ENCODE results near the gene CPA5. TPM values are rescaled to one million over a fixed set of nuclear protein-coding genes. Genes with fewer than 3 reads are reported as not detected.

Gene CPA5
- total RNA-seq, 1 donor from 2014 or later: not detected

DNA sequence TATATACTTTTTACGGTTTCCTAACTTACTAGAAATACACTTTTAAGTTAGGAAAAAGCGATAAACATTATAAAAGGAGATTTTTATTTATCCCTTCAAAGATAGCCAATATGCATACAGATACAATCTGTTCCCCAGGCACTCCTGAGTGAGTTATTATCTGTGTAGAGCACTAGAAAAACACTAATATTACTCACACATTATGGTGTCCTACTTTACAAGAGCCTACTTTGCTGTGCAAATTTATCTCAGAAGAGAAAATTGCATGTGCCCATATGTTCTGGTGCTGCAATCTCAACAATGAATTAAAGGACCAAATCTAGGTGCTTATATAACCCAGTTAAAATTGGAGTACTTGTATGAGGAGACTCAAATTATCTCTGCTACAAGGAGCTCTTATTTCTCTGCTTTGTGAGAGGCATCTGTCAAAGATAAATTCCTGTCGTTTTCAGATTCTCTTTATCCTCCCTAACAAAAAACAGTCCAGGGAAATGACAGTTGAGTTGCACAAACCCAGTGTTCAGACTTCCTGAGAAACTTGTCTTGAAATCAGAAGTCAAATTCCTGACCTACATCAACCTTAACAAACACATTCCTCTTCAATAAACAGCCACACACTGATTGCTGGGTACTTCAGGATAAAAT is 64.6 kb downstream of the CPA5 start:
- ChIA-PET POLR2A (no interaction called here), CTCF (no interaction called here)
- no peak for DNase-seq
- peaks cover 7% of the 10 kb centered on the region for H3K36me3 Mint-ChIP-seq (ENCODE audit: low read depth)
- no peaks in the 10 kb centered on the region for H3K27me3 Mint-ChIP-seq
- intact Hi-C loops (cut with micrococcal nuclease): no loop called here
- no peak overlapping the region for H3K27ac Mint-ChIP-seq
- H3K9me3 Mint-ChIP-seq: no peaks in the 10 kb centered on the region
- no peaks in the 10 kb centered on the region for H3K4me1 Mint-ChIP-seq
- TF ChIP-seq, protein P1, sequence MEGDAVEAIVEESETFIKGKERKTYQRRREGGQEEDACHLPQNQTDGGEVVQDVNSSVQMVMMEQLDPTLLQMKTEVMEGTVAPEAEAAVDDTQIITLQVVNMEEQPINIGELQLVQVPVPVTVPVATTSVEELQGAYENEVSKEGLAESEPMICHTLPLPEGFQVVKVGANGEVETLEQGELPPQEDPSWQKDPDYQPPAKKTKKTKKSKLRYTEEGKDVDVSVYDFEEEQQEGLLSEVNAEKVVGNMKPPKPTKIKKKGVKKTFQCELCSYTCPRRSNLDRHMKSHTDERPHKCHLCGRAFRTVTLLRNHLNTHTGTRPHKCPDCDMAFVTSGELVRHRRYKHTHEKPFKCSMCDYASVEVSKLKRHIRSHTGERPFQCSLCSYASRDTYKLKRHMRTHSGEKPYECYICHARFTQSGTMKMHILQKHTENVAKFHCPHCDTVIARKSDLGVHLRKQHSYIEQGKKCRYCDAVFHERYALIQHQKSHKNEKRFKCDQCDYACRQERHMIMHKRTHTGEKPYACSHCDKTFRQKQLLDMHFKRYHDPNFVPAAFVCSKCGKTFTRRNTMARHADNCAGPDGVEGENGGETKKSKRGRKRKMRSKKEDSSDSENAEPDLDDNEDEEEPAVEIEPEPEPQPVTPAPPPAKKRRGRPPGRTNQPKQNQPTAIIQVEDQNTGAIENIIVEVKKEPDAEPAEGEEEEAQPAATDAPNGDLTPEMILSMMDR (IDR thresholded peaks at IDR 0.05): no peak
- no peak overlapping the region for H3K4me3 Mint-ChIP-seq
- ATAC-seq (ENCODE audit: low read depth): no peak

DNA sequence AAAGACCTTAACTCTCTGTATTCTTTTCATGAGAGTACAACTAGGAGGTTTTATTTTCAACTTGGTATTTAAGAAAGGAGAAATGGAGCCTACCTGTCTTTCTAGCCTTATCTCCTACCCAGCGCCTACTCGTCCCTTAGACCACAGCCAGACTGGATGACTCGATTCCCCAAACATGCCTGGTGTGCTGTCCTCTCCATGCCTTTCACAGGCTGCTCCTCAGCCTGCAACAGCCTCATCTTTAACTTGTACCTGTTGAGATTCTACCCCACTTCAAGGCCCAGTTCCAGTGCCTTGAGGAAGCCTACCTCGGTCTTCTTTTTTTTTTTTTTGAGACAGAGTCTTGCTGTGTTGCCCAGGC is 65.1 kb downstream of the CPA5 start:
- Mint-ChIP-seq H3K27me3 (no peaks in the 10 kb centered on the region), H3K9me3 (no peaks in the 10 kb centered on the region), H3K36me3 (ENCODE audit: low read depth) (peaks cover 7% of the 10 kb centered on the region), H3K4me1 (no peaks in the 10 kb centered on the region), H3K27ac (no peak overlapping the region), H3K4me3 (no peak overlapping the region)
- ATAC-seq (ENCODE audit: low read depth): no peak
- DNase-seq: no peak
- intact Hi-C loops (cut with micrococcal nuclease): no loop called here
- TF ChIP-seq, protein P1 (IDR thresholded peaks at IDR 0.05): no peak
- ChIA-PET POLR2A (interaction anchor here (1.1 kb wide), 1 partner anchor 31 kb away, joined by 3 read pairs; the partner anchor contains the start of gene CEP41), CTCF (no interaction called here)

DNA sequence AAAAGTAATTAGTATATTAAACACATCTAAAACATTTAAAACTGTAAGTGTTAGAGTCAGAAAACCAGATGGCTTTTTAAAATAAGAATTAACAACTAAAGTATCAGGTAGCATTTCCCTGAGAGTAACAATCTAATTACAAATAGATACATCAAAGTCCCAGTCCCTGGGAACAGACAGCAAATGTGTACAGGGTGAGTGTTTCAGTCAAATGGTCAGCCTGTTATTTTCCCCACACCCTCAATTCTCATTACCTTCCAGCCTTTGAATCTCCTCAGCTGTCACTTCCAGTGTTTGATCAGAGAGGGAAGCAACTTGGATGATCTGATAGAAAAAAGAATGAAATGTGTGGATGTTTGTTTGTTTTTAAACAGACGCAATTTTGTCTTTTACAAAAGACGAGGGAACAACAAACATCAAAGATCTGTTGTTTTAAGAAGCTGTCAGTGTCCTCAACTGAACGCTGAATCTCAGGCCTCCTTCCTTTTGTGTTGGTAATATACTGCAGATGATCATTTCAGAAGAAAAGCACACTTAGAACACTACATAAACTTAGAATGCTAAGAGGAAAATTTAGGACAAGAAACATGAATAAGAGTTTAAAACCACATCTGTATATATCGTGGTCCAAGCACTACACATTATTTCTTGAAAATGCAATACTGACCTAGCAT is 66.4 kb downstream of the CPA5 start:
- Mint-ChIP-seq H3K27ac (no peak overlapping the region), H3K9me3 (no peaks in the 10 kb centered on the region), H3K4me3 (no peak overlapping the region), H3K4me1 (peaks cover 5% of the 10 kb centered on the region), H3K27me3 (no peaks in the 10 kb centered on the region), H3K36me3 (ENCODE audit: low read depth) (peaks cover 7% of the 10 kb centered on the region)
- CTCF ChIA-PET: no interaction called here
- POLR2A ChIA-PET: interaction anchor here (1.1 kb wide), 1 partner anchor 30 kb away, joined by 3 read pairs; the partner anchor contains the start of gene CEP41
- DNase-seq: no peak
- intact Hi-C loops (cut with micrococcal nuclease): no loop called here
- TF ChIP-seq, protein P1 (IDR thresholded peaks at IDR 0.05): no peak
- ATAC-seq (ENCODE audit: low read depth): no peak

DNA sequence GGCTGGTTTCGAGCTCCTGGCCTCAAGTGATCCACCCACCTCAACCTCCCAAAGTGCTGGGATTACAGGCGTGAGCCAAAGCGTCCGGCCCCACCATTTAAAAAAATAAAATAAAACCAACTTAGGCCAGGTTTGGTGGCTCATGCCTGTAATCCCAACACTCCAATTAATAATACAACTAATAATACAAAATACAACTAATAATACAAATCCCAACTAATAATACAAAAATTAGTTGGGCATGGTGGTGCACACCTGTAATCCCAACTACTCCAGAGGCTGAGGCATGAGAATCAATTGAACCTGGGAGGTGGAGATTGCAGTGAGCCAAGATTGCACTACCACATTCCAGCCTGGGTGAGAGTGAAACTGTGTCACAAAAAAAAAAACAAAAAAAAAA is 68.6 kb downstream of the CPA5 start:
- no peaks in the 10 kb centered on the region for H3K27me3 Mint-ChIP-seq
- intact Hi-C loops (cut with micrococcal nuclease): no loop called here
- no peak overlapping the region for H3K4me3 Mint-ChIP-seq
- POLR2A ChIA-PET: interaction anchor here (0.7 kb wide), 1 partner anchor 15 kb away, joined by 3 read pairs; no protein-coding TSS in a partner anchor
- H3K27ac Mint-ChIP-seq: no peak overlapping the region
- CTCF ChIA-PET: no interaction called here
- H3K36me3 Mint-ChIP-seq (ENCODE audit: low read depth): peaks cover 7% of the 10 kb centered on the region
- TF ChIP-seq, protein P1 (IDR thresholded peaks at IDR 0.05): no peak
- no peaks in the 10 kb centered on the region for H3K9me3 Mint-ChIP-seq
- DNase-seq (no peak), ATAC-seq (ENCODE audit: low read depth) (no peak)
- peaks cover 5% of the 10 kb centered on the region for H3K4me1 Mint-ChIP-seq

DNA sequence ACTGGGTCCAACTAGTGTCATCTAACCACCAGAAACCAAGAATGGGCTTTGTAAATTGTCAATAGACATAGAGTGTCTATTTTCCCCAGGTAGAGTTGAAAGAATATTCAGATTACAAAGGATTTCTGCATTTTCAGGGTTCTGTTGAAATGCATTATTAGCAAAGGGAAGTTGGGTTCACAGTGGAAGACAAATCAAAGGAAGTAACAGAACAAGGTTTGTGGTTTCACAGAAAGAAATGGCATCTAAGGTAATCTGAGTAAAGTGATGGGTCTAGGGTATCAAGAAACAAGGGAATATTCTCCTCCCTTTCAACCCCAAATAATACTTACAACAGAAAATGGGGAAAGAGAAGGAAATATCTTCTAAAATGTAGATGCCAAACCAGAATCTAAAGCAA is 70.4 kb downstream of the CPA5 start:
- ChIA-PET POLR2A (no interaction called here), CTCF (no interaction called here)
- Mint-ChIP-seq H3K27ac (no peak overlapping the region), H3K4me3 (no peak overlapping the region), H3K4me1 (peaks cover 5% of the 10 kb centered on the region), H3K36me3 (ENCODE audit: low read depth) (peaks cover 5% of the 10 kb centered on the region), H3K9me3 (no peaks in the 10 kb centered on the region), H3K27me3 (no peaks in the 10 kb centered on the region)
- DNase-seq (no peak), ATAC-seq (ENCODE audit: low read depth) (no peak)
- TF ChIP-seq, protein P1 (IDR thresholded peaks at IDR 0.05): no peak
- intact Hi-C loops (cut with micrococcal nuclease): no loop called here

All from activated B cell treated with CpG ODN at 0.5 μM for 24 hours (primary cell).